Measurements from ENCODE around the gene PPTC7. TPM values are rescaled to one million over a fixed set of nuclear protein-coding genes. Genes with fewer than 3 reads are reported as not detected.
A peak's percentile ranks its signal among the peaks of the same experiment; 100 is the strongest.

The PPTC7 gene
- total and polyA plus RNA-seq, 2 of the 13 experiments (the other 11 are each of a cell fraction or from before 2014, with no cell fraction given) = 4.8 to 12.3 TPM

DNA sequence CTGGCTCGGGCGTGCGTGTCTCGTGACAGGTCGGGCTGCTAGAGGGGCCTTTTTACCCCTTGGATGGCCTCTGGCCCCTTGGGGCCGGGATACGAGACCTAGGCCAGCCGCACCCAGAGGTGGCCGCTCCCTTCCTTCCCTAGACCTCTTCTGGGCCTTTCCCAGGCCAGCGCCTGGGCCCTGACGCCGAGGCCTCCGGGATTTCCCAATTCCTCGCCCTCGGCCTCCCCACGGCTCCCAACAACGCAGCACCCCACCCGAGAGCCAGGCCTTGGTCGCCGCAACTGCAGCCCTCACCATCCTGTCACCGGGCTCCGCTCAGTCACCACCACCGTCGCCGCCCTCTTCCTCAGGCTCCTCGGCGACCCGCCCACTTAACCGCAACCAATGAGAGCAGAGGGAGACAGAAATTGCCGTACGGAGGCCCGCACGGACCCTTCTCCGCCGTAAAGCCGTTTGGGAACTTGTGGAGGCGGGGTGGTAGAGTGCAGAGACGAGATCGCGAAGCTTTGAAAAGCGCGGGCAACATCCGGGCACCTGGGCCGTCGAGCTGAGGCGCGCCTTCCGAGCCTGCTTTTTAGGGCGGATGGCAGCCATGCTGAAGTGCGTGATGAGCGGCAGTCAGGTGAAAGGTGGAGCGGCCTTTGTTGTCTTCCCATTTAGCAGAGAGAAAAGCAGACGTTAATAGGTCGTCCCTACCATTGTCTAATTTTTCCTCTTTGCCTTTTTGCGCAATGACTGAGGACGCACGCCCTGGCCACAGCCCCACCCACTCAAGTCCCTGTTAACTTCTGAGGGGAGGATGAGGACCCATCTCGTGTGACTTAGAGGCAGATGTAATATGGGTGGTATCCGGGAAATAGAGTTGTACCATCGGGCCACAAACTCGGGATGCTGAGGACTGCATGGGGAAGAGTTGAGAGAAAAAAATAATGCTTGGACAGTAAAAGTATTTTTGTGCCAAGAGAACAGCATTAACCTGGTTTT is 81.1 kb downstream of the PPTC7 start, which contains the start of the genes RAD9B and VPS29 (continued):
- TF ChIP-seq, protein P1, sequence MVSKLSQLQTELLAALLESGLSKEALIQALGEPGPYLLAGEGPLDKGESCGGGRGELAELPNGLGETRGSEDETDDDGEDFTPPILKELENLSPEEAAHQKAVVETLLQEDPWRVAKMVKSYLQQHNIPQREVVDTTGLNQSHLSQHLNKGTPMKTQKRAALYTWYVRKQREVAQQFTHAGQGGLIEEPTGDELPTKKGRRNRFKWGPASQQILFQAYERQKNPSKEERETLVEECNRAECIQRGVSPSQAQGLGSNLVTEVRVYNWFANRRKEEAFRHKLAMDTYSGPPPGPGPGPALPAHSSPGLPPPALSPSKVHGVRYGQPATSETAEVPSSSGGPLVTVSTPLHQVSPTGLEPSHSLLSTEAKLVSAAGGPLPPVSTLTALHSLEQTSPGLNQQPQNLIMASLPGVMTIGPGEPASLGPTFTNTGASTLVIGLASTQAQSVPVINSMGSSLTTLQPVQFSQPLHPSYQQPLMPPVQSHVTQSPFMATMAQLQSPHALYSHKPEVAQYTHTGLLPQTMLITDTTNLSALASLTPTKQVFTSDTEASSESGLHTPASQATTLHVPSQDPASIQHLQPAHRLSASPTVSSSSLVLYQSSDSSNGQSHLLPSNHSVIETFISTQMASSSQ (IDR thresholded peaks at IDR 0.05; ENCODE audit: low read depth) = no peak
- TF ChIP-seq, protein P1 (CRISPR knock-in tag; IDR thresholded peaks at IDR 0.05; ENCODE audit: borderline replicate concordance) = peak; percentile 73; the same call in 1 of the 2 replicates
- TF ChIP-seq TCF7 (IDR thresholded peaks at IDR 0.05; ENCODE audit: low read depth) (no peak), REPIN1 (CRISPR knock-in tag; IDR thresholded peaks at IDR 0.05; ENCODE audit: borderline replicate concordance, low read depth) (peak; percentile 98), SNAI1 (CRISPR knock-in tag; IDR thresholded peaks at IDR 0.05; ENCODE audit: borderline replicate concordance) (peak; percentile 98), SMAD1 (CRISPR knock-in tag; IDR thresholded peaks at IDR 0.05; ENCODE audit: borderline replicate concordance, low read depth) (peak; percentile 65; the same call in 1 of the 2 replicates), PHF5A (CRISPR knock-in tag; IDR thresholded peaks at IDR 0.05; ENCODE audit: low read depth, unreplicated experiment) (peak; percentile 40), SIX1 (CRISPR knock-in tag; IDR thresholded peaks at IDR 0.05; ENCODE audit: borderline replicate concordance) (no peak), RBM39 (IDR thresholded peaks at IDR 0.05; ENCODE audit: low read depth, low read length, poor library complexity, severe bottlenecking) (peak; percentile 65), ZNF564 (CRISPR knock-in tag; IDR thresholded peaks at IDR 0.05) (peak; percentile 92), GPN1 (CRISPR knock-in tag; IDR thresholded peaks at IDR 0.05; ENCODE audit: borderline replicate concordance) (no peak), NFYB (CRISPR knock-in tag; IDR thresholded peaks at IDR 0.05) (peak; percentile 94), TP53 (CRISPR knock-in tag; conservative IDR thresholded peaks at IDR 0.05) (peak; percentile 76; the same call in 1 of the 2 replicates), HOXA5 (CRISPR knock-in tag; IDR thresholded peaks at IDR 0.05) (peak; percentile 82; the same call in 1 of the 2 replicates), RARG (CRISPR knock-in tag; IDR thresholded peaks at IDR 0.05; ENCODE audit: low read depth) (0 out of 2 replicates have a peak, but pooled peaks have one; percentile 63), KDM2A (CRISPR knock-in tag; IDR thresholded peaks at IDR 0.05; ENCODE audit: borderline replicate concordance, low read depth) (peak; percentile 88)
- TF ChIP-seq, protein P2, sequence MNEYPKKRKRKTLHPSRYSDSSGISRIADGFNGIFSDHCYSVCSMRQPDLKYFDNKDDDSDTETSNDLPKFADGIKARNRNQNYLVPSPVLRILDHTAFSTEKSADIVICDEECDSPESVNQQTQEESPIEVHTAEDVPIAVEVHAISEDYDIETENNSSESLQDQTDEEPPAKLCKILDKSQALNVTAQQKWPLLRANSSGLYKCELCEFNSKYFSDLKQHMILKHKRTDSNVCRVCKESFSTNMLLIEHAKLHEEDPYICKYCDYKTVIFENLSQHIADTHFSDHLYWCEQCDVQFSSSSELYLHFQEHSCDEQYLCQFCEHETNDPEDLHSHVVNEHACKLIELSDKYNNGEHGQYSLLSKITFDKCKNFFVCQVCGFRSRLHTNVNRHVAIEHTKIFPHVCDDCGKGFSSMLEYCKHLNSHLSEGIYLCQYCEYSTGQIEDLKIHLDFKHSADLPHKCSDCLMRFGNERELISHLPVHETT (CRISPR knock-in tag; conservative IDR thresholded peaks at IDR 0.05) = 0 out of 2 replicates have a peak, but pooled peaks have one; percentile 35
- TF ChIP-seq, protein P3, sequence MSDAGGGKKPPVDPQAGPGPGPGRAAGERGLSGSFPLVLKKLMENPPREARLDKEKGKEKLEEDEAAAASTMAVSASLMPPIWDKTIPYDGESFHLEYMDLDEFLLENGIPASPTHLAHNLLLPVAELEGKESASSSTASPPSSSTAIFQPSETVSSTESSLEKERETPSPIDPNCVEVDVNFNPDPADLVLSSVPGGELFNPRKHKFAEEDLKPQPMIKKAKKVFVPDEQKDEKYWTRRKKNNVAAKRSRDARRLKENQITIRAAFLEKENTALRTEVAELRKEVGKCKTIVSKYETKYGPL (CRISPR knock-in tag; IDR thresholded peaks at IDR 0.05) = peak; percentile 15; the same call in 1 of the 2 replicates
- TF ChIP-seq, protein P4, sequence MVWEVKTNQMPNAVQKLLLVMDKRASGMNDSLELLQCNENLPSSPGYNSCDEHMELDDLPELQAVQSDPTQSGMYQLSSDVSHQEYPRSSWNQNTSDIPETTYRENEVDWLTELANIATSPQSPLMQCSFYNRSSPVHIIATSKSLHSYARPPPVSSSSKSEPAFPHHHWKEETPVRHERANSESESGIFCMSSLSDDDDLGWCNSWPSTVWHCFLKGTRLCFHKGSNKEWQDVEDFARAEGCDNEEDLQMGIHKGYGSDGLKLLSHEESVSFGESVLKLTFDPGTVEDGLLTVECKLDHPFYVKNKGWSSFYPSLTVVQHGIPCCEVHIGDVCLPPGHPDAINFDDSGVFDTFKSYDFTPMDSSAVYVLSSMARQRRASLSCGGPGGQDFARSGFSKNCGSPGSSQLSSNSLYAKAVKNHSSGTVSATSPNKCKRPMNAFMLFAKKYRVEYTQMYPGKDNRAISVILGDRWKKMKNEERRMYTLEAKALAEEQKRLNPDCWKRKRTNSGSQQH (CRISPR knock-in tag; IDR thresholded peaks at IDR 0.05; ENCODE audit: low read depth) = no peak; the same call in 1 of the 2 replicates
